Epithelial cell of proximal tubule (primary cell): Measurements from ENCODE around the gene ADCY7. TPM values are rescaled to one million over a fixed set of nuclear protein-coding genes. Genes with fewer than 3 reads are reported as not detected.

Source experiments
- DNase-seq: peaks from one replicate; pipeline ENCODE4 v3.0.0-alpha.2; 2011; ENCODE audit warnings: low read depth
- H3K4me3 ChIP-seq: 2 replicates; pipeline ENCODE4 v1.5.1; 2011; ENCODE audit warnings: low read depth, mild to moderate bottlenecking, low read length
- CTCF ChIP-seq: conservative IDR thresholded peaks from 2 replicates; pipeline ENCODE4 v1.5.1; 2012; ENCODE audit warnings: low read depth, mild to moderate bottlenecking, low read length
- total RNA-seq: library from RNA; depleted of rRNA; stranded (reverse); fragments of >200 nt; gene quantifications from 2 replicates; pipeline ENCODE4 v1.2.3, GENCODE V29; 2015

The ADCY7 gene
- total RNA-seq, 1 donor from 2014 or later, result 33.4 TPM

GRCh38 chr16:50322333-50322732 lies 56.0 kb downstream of the ADCY7 start:
- TF ChIP-seq CTCF, result no peak
- DNase-seq, result no peak
- no peak overlapping the region for H3K4me3 ChIP-seq

- TF ChIP-seq CTCF, result peak; percentile 54
- no peak for DNase-seq
- no peak overlapping the region for H3K4me3 ChIP-seq
Measured at GRCh38 chr16:50323335-50324011, 57.1 kb downstream of the ADCY7 start.

- H3K4me3 ChIP-seq, result no peak overlapping the region
- DNase-seq, result no peak
- TF ChIP-seq CTCF, result no peak
Measured at GRCh38 chr16:50324345-50324744, 58.0 kb downstream of the ADCY7 start.

GRCh38 chr16:50326264-50326663 lies 59.9 kb downstream of the ADCY7 start:
- TF ChIP-seq CTCF, result no peak
- H3K4me3 ChIP-seq, result no peak overlapping the region
- DNase-seq, result no peak

- no peak for DNase-seq
- H3K4me3 ChIP-seq, result no peak overlapping the region
- peak; percentile 64 for TF ChIP-seq CTCF
Measured at GRCh38 chr16:50326835-50327465, 60.6 kb downstream of the ADCY7 start.

GRCh38 chr16:50329446-50330189 lies 63.3 kb downstream of the ADCY7 start:
- DNase-seq, result no peak
- no peak for TF ChIP-seq CTCF
- no peak overlapping the region for H3K4me3 ChIP-seq
